ENCODE data around the gene TOMM20. TPM values are rescaled to one million over a fixed set of nuclear protein-coding genes. Genes with fewer than 3 reads are reported as not detected.

TOMM20 gene
- total and polyA plus RNA-seq, 2 experiments from 2014 or later: 138 to 159 TPM

DNA sequence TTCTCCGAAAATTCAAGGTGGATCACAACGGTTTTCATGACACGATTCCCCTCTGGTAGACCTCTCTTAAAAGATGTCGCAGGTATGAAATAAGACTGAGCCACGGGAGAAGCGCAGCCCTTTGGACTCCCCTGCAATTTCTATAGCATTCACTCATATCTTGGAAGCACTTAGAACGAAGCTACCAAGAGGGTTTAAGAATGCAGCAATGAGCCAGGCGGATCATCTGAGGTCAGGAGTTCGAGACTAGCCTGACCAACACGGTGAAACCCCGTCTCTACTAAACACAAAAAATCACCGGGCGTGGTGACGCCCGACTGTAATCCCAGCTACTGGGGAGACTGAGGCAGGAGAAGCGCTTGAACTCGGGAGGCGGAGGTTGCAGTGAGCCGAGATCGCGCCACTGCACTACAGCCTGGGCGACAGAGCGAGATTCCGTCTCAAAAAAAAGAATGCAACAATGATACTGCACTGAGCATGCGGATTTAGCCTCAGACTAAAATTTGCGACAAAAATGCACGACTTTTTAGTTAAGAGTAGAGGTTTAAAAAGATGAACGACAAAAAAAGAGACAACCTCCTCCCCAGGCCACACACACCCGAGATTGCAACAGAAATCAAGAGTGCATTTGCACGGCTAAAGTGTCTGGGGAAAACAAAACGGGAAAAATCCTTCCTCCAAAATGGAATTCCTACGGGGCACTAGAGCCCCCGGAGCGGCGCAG is 743 bp downstream of the TOMM20 start (continued):
- TF ChIP-seq ZNF462 (CRISPR knock-in tag; IDR thresholded peaks at IDR 0.05) (no peak), STAT1 (IDR thresholded peaks at IDR 0.05; ENCODE audit: unreplicated experiment) (no peak)

- H4K20me1 ChIP-seq (replicated peaks; ENCODE audit: insufficient read depth): peaks cover 48% of the 10 kb centered on the region
- Mint-ChIP-seq H3K9me3 (no peaks in the 10 kb centered on the region; the same call in 2 of the 3 replicates), H3K36me3 (ENCODE audit: low read depth) (peaks cover 63% of the 10 kb centered on the region)
Observed at GRCh38 chr1:235127203-235127602, 1.4 kb downstream of the TOMM20 start.

More at GRCh38 chr1:235127203-235127602, 1.4 kb downstream of the TOMM20 start:
- Histone ChIP-seq H3K9me2 (ENCODE audit: insufficient read depth) (no peaks in the 10 kb centered on the region), H3K79me2 (replicated peaks; ENCODE audit: insufficient read depth) (peaks cover 64% of the 10 kb centered on the region), H3K27me3 (ENCODE audit: insufficient read depth) (no peaks in the 10 kb centered on the region), H3K4me3 (peak overlapping the region; percentile 98), H3F3A (replicated peaks; ENCODE audit: low read depth) (0 out of 2 replicates have a peak, but pooled peaks cover 6% of the 10 kb centered on the region), H3K27ac (ENCODE audit: low read depth) (0 out of 2 replicates have a peak overlapping the region, but pooled peaks have one; percentile 96), H3K4me2 (peak overlapping the region; percentile 97), H2AFZ (no peak overlapping the region), H3K4me1 (ENCODE audit: insufficient read depth) (peaks cover 24% of the 10 kb centered on the region), H3K36me3 (ENCODE audit: insufficient read depth) (peaks cover 27% of the 10 kb centered on the region; the same call in 1 of the 2 replicates)
- TF ChIP-seq NANOG (IDR thresholded peaks at IDR 0.05; ENCODE audit: borderline replicate concordance): no peak
- TF ChIP-seq, protein P1, sequence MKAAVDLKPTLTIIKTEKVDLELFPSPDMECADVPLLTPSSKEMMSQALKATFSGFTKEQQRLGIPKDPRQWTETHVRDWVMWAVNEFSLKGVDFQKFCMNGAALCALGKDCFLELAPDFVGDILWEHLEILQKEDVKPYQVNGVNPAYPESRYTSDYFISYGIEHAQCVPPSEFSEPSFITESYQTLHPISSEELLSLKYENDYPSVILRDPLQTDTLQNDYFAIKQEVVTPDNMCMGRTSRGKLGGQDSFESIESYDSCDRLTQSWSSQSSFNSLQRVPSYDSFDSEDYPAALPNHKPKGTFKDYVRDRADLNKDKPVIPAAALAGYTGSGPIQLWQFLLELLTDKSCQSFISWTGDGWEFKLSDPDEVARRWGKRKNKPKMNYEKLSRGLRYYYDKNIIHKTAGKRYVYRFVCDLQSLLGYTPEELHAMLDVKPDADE (IDR thresholded peaks at IDR 0.05): no peak
- ATAC-seq (no peak), DNase-seq (ENCODE audit: low spot score) (no peak)
- Mint-ChIP-seq H3K27ac (peak overlapping the region; percentile 100), H3K4me3 (peak overlapping the region; percentile 100), H3K4me1 (peaks cover 20% of the 10 kb centered on the region; the same call in 2 of the 3 replicates), H3K27me3 (ENCODE audit: insufficient read depth, low read depth, poor library complexity) (peaks cover 17% of the 10 kb centered on the region)
